ENCODE data around the gene ACTR6.

DNA sequence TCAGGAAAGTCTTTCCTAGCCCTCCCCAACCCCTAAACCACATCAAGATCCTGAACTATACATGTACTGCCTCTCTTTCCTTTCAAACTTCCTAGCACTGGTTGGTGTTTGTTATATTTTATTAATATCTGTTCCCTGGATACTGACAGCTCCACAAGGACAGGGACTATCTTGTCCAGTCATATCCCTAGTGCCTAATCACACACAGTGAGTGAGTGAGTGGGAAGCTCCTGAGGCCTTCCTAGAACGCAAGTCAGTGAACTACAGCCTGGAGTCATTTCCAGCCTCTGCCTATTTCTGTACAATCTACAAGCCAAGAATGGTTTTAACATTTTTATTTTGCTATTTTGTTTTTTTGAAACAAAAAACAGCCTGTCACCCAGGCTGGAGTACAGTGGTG is 7.5 kb upstream of the ACTR6 start:
- TF ChIP-seq EZH2 (IDR thresholded peaks at IDR 0.05; ENCODE audit: insufficient read depth, poor library complexity, severe bottlenecking) (no peak), EZH2phosphoT487 (IDR thresholded peaks at IDR 0.05; ENCODE audit: insufficient read depth, low read depth) (no peak)

Data from GM23248 (cell line).